Keratinocyte (primary cell): ENCODE results near the gene CCSAP. TPM values are rescaled to one million over a fixed set of nuclear protein-coding genes. Genes with fewer than 3 reads are reported as not detected.

Experiments
- DNase-seq: peaks from one replicate; pipeline ENCODE4 v3.0.0-alpha.2; 2011; ENCODE audit warnings: low read depth, missing footprints, low spot score
- FAIRE-seq: peaks from 2 replicates; lab custom pipeline; 2011; peaks lifted over from hg19 to GRCh38; lab: Jason Lieb, UNC
- H2AFZ ChIP-seq: 2 replicates; pipeline ENCODE4 v1.6.0; 2012; ENCODE audit warnings: low read length, control low read depth, inconsistent platforms; ENCODE audit not compliant: control insufficient read depth
- H3K27ac ChIP-seq: 2 replicates; pipeline ENCODE4 v1.5.1; 2011; ENCODE audit warnings: low read length; ENCODE audit not compliant: control insufficient read depth, insufficient read depth
- H3K27me3 ChIP-seq: 3 replicates; pipeline ENCODE4 v1.6.0; 2011; ENCODE audit warnings: low read length; ENCODE audit not compliant: control insufficient read depth, insufficient read depth; ENCODE audit errors: extremely low read depth
- H3K36me3 ChIP-seq, 2 experiments: 2 replicates in 1 of 2; 3 replicates in 1 of 2; pipeline ENCODE4 v1.5.1; 2011; ENCODE audit warnings: low read length in 2 of 2, mild to moderate bottlenecking in 1 of 2; ENCODE audit not compliant: control insufficient read depth in 2 of 2, insufficient read depth in 2 of 2; ENCODE audit errors: extremely low read depth in 1 of 2
- H3K4me1 ChIP-seq: 3 replicates; pipeline ENCODE4 v1.5.1; 2011; ENCODE audit warnings: low read length; ENCODE audit not compliant: control insufficient read depth, insufficient read depth; ENCODE audit errors: extremely low read depth
- H3K4me2 ChIP-seq: 3 replicates; pipeline ENCODE4 v1.6.0; 2011; ENCODE audit warnings: low read depth, low read length; ENCODE audit not compliant: control insufficient read depth, insufficient read depth; ENCODE audit errors: extremely low read depth
- H3K4me3 ChIP-seq, 3 experiments: fragments of 200-600 bp in 1 of 3; sonication (generic) in 1 of 3; 2 replicates in 2 of 3; 3 replicates in 1 of 3; pipeline ENCODE4 v1.5.1; 2011 to 2016; ENCODE audit warnings: low read length in 3 of 3, mild to moderate bottlenecking in 3 of 3, control low read depth in 2 of 3, inconsistent platforms in 1 of 3, low read depth in 1 of 3, mixed read lengths in 1 of 3, mixed run types in 1 of 3, moderate library complexity in 1 of 3; ENCODE audit not compliant: control insufficient read depth in 2 of 3, insufficient read depth in 2 of 3; ENCODE audit errors: extremely low read depth in 1 of 3
- H3K79me2 ChIP-seq: 2 replicates; pipeline ENCODE4 v1.6.0; 2012; ENCODE audit warnings: low read length; ENCODE audit not compliant: control insufficient read depth, insufficient read depth
- H3K9ac ChIP-seq: 3 replicates; pipeline ENCODE4 v1.6.0; 2011; ENCODE audit warnings: low read length; ENCODE audit not compliant: control insufficient read depth, insufficient read depth; ENCODE audit errors: extremely low read depth
- H3K9me1 ChIP-seq: 3 replicates; pipeline ENCODE4 v1.6.0; 2011; ENCODE audit warnings: low read length; ENCODE audit not compliant: control insufficient read depth, insufficient read depth; ENCODE audit errors: extremely low read depth
- H3K9me3 ChIP-seq: 2 replicates; pipeline ENCODE4 v1.5.1; 2012; ENCODE audit warnings: low read depth, low read length; ENCODE audit not compliant: control insufficient read depth
- H4K20me1 ChIP-seq: 3 replicates; pipeline ENCODE4 v1.6.0; 2011; ENCODE audit warnings: low read length; ENCODE audit not compliant: control insufficient read depth, insufficient read depth; ENCODE audit errors: extremely low read depth
- CTCF ChIP-seq, 3 experiments: IDR thresholded peaks in 1 of 3; conservative IDR thresholded peaks in 1 of 3; optimal IDR thresholded peaks in 1 of 3; 2 replicates in 2 of 3; 3 replicates in 1 of 3; pipeline versions ENCODE3 to v1.5.1; 2011; ENCODE audit warnings: low read length in 3 of 3, mild to moderate bottlenecking in 3 of 3, moderate library complexity in 2 of 3, control low read depth in 1 of 3, inconsistent platforms in 1 of 3; ENCODE audit not compliant: insufficient read depth in 2 of 3; ENCODE audit errors: extremely low read depth in 1 of 3
- EZH2 ChIP-seq: IDR thresholded peaks from one replicate; pipeline ENCODE4 v1.6.1; 2012; ENCODE audit warnings: inconsistent platforms, mild to moderate bottlenecking, low read length, moderate library complexity
- dilution Hi-C: fragments of 300-500 bp; cut with MboI; formaldehyde crosslinking; loops from one replicate; pipeline ENCODE4 v1.7.0; 2020; ENCODE audit warnings: low sequenced_read_pairs; ENCODE audit not compliant: extremely low pct_ligation_motif_present
- polyA plus RNA-seq, 5 experiments: library from polyadenylated mRNA; depleted of rRNA in 3 of 5; stranded (reverse) in 3 of 5; stranded (forward) in 1 of 5; unstranded in 1 of 5; fragments of >200 nt; gene quantifications; 1 replicate in 1 of 5; 2 replicates in 3 of 5; 3 replicates in 1 of 5; pipeline versions ENCODE4 v1.2.1 to v1.2.3, GENCODE V29; 2011 to 2012; ENCODE audit warnings: missing spikeins in 2 of 5, low read depth in 1 of 5, low replicate concordance in 1 of 5

Gene CCSAP
- polyA plus RNA-seq, 1 donor (not counting 4 experiments of a cell fraction or from before 2014, with no cell fraction given) = 6.5 TPM

- peaks cover 73% of the 10 kb centered on the region for H3K79me2 ChIP-seq
- dilution Hi-C loops = no loop called here
- no peaks in the 10 kb centered on the region for H4K20me1 ChIP-seq
Measured at GRCh38 chr1:229285440-229285839, 57.4 kb downstream of the CCSAP start.

GRCh38 chr1:229284887-229285286 is 58.0 kb downstream of the CCSAP start:
- peaks cover 79% of the 10 kb centered on the region for H3K79me2 ChIP-seq
- no peak for FAIRE-seq
- H3K27ac ChIP-seq = no peak overlapping the region
- H3K4me2 ChIP-seq = no peak overlapping the region
- H3K4me3 ChIP-seq = no peak overlapping the region
- TF ChIP-seq EZH2 (no peak), CTCF (optimal IDR thresholded peaks at IDR 0.05 in 1 of 3, IDR thresholded peaks at IDR 0.05 in 1 of 3, conservative IDR thresholded peaks at IDR 0.05 in 1 of 3; ENCODE audit: extremely low read depth in 1 of 3, insufficient read depth in 2 of 3, low read length in 3 of 3) (no peak)
- no peak overlapping the region for H2AFZ ChIP-seq
- dilution Hi-C loops = no loop called here
- no peaks in the 10 kb centered on the region for H4K20me1 ChIP-seq
- H3K36me3 ChIP-seq = peaks cover 0 to 2% of the 10 kb centered on the region in 2 experiments
- DNase-seq = no peak
- no peaks in the 10 kb centered on the region for H3K9me1 ChIP-seq
- no peaks in the 10 kb centered on the region for H3K27me3 ChIP-seq
- no peaks in the 10 kb centered on the region for H3K9me3 ChIP-seq
- no peak overlapping the region for H3K9ac ChIP-seq
- H3K4me1 ChIP-seq = peaks cover 32% of the 10 kb centered on the region

More at GRCh38 chr1:229285440-229285839, 57.4 kb downstream of the CCSAP start:
- Histone ChIP-seq H3K4me1 (peaks cover 26% of the 10 kb centered on the region), H3K4me3 (no peak overlapping the region), H3K9me1 (no peaks in the 10 kb centered on the region), H3K4me2 (no peak overlapping the region), H3K9me3 (no peaks in the 10 kb centered on the region), H3K27ac (no peak overlapping the region), H2AFZ (no peak overlapping the region), H3K36me3 (peaks cover 0 to 5% of the 10 kb centered on the region in 2 experiments), H3K27me3 (no peaks in the 10 kb centered on the region), H3K9ac (no peak overlapping the region)
- TF ChIP-seq CTCF (optimal IDR thresholded peaks at IDR 0.05 in 1 of 3, IDR thresholded peaks at IDR 0.05 in 1 of 3, conservative IDR thresholded peaks at IDR 0.05 in 1 of 3; ENCODE audit: extremely low read depth in 1 of 3, insufficient read depth in 2 of 3, low read length in 3 of 3) = no peak
- TF ChIP-seq EZH2 = no peak
- FAIRE-seq (no peak), DNase-seq (no peak)
